ENCODE measurements around the gene YIPF3. TPM values are rescaled to one million over a fixed set of nuclear protein-coding genes. Genes with fewer than 3 reads are reported as not detected.
"Not testable (repeated sequence)": the region's sequence is repeated elsewhere in the genome, so short reads cannot be mapped to it uniquely, and the experiment has no call there.

The YIPF3 gene
- total and polyA plus RNA-seq, 2 experiments from 2014 or later = 190 to 252 TPM

- no peak overlapping the region for H3K4me2 ChIP-seq (ENCODE audit: unreplicated experiment)
- no peaks in the 10 kb centered on the region for H3K9me2 ChIP-seq (ENCODE audit: insufficient read depth)
- in situ Hi-C loops (cut with MboI) = no loop called here
- no peak overlapping the region for H2AFZ ChIP-seq
- DNase-seq = no peak
- no peak overlapping the region for H3K9ac ChIP-seq
- no peaks in the 10 kb centered on the region for H4K20me1 ChIP-seq (ENCODE audit: insufficient read depth)
- H3K79me2 ChIP-seq (ENCODE audit: insufficient read depth) = no peaks in the 10 kb centered on the region
- H3K36me3 ChIP-seq (ENCODE audit: low read depth) = peaks cover 70% of the 10 kb centered on the region
- no peaks in the 10 kb centered on the region for H3K27me3 ChIP-seq (replicated peaks; ENCODE audit: insufficient read depth)
- TF ChIP-seq EZH2 (IDR thresholded peaks at IDR 0.05; ENCODE audit: insufficient read depth, poor library complexity, severe bottlenecking) = no peak
- TF ChIP-seq EZH2phosphoT487 (IDR thresholded peaks at IDR 0.05; ENCODE audit: insufficient read depth, low read depth) = no peak
- H3F3A ChIP-seq (ENCODE audit: insufficient read depth) = no peaks in the 10 kb centered on the region
- WGBS, 2 experiments (ENCODE audit: low coverage in 1 of 2, low lambda C conversion rate in 2 of 2, missing lambda C conversion rate in 2 of 2) = 78 to 80% methylated on average over 4 of the region's 4 CpGs
- H3K9me3 ChIP-seq (ENCODE audit: low read depth) = no peaks in the 10 kb centered on the region
- H3K27ac ChIP-seq = no peak overlapping the region
- H3K4me1 ChIP-seq (ENCODE audit: insufficient read depth) = no peaks in the 10 kb centered on the region
- no peak overlapping the region for H3K4me3 ChIP-seq
These were observed 27.7 kb upstream of the YIPF3 start for GRCh38 chr6:43544461-43544860.

- Histone ChIP-seq H3K27me3 (replicated peaks; ENCODE audit: insufficient read depth) (no peaks in the 10 kb centered on the region), H3K9me3 (ENCODE audit: low read depth) (no peaks in the 10 kb centered on the region), H3K4me1 (ENCODE audit: insufficient read depth) (no peaks in the 10 kb centered on the region), H3K4me2 (ENCODE audit: unreplicated experiment) (no peak overlapping the region), H3K9ac (no peak overlapping the region), H3K4me3 (no peak overlapping the region), H3K27ac (no peak overlapping the region), H3K79me2 (ENCODE audit: insufficient read depth) (no peaks in the 10 kb centered on the region), H3K9me2 (ENCODE audit: insufficient read depth) (no peaks in the 10 kb centered on the region), H2AFZ (no peak overlapping the region), H3F3A (ENCODE audit: insufficient read depth) (no peaks in the 10 kb centered on the region), H3K36me3 (ENCODE audit: low read depth) (peaks cover 54% of the 10 kb centered on the region), H4K20me1 (ENCODE audit: insufficient read depth) (no peaks in the 10 kb centered on the region)
- TF ChIP-seq EZH2 (IDR thresholded peaks at IDR 0.05; ENCODE audit: insufficient read depth, poor library complexity, severe bottlenecking) = no peak
- TF ChIP-seq EZH2phosphoT487 (IDR thresholded peaks at IDR 0.05; ENCODE audit: insufficient read depth, low read depth) = no peak
- no peak for DNase-seq
- 92 to 94% methylated on average over 8 of the region's 8 CpGs for WGBS, 2 experiments (ENCODE audit: low coverage in 1 of 2, low lambda C conversion rate in 2 of 2, missing lambda C conversion rate in 2 of 2)
- in situ Hi-C loops (cut with MboI) = no loop called here
These were observed 25.2 kb upstream of the YIPF3 start for GRCh38 chr6:43541774-43542471.

- Histone ChIP-seq H3K9ac (no peak overlapping the region), H3K4me2 (ENCODE audit: unreplicated experiment) (no peak overlapping the region), H3K79me2 (ENCODE audit: insufficient read depth) (no peaks in the 10 kb centered on the region), H3K4me1 (ENCODE audit: insufficient read depth) (no peaks in the 10 kb centered on the region), H3F3A (ENCODE audit: insufficient read depth) (no peaks in the 10 kb centered on the region), H3K36me3 (ENCODE audit: low read depth) (peaks cover 42% of the 10 kb centered on the region), H4K20me1 (ENCODE audit: insufficient read depth) (no peaks in the 10 kb centered on the region), H3K9me3 (ENCODE audit: low read depth) (no peaks in the 10 kb centered on the region), H2AFZ (no peak overlapping the region), H3K9me2 (ENCODE audit: insufficient read depth) (no peaks in the 10 kb centered on the region), H3K27ac (no peak overlapping the region), H3K4me3 (no peak overlapping the region), H3K27me3 (replicated peaks; ENCODE audit: insufficient read depth) (no peaks in the 10 kb centered on the region)
- 97 to 98% methylated on average over 5 of the region's 5 CpGs for WGBS, 2 experiments (ENCODE audit: low coverage in 1 of 2, low lambda C conversion rate in 2 of 2, missing lambda C conversion rate in 2 of 2)
- no peak for DNase-seq
- in situ Hi-C loops (cut with MboI) = no loop called here
- TF ChIP-seq EZH2phosphoT487 (IDR thresholded peaks at IDR 0.05; ENCODE audit: insufficient read depth, low read depth) (no peak), EZH2 (IDR thresholded peaks at IDR 0.05; ENCODE audit: insufficient read depth, poor library complexity, severe bottlenecking) (no peak)
These were observed 23.8 kb upstream of the YIPF3 start for GRCh38 chr6:43540507-43540906.

DNA sequence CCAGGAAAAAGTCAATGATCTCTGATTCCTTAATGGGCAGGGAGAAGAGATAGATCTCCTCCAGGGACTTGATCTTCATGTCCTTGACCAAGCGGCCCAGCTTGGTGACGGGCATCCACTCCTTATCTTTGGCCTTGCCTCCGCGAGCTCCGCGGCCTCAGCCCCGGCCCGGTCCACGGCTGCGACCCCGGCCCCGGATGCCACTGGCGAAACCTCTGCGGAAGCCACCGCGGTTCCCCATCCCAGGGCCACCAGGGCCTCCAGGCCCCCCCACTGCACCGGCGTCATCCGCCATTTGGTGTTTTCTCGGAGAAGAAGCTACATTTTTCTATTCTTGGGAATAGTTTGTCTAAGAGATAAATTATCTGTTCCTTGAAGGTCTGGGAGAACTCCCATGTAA is 22.7 kb upstream of the YIPF3 start:
- 98 to 99% methylated on average over 9 to 20 of the region's 20 CpGs for WGBS, 2 experiments (ENCODE audit: low coverage in 1 of 2, low lambda C conversion rate in 2 of 2, missing lambda C conversion rate in 2 of 2)
- in situ Hi-C loops (cut with MboI); DNase-seq; H3K4me3 ChIP-seq; H3K9me2 ChIP-seq (ENCODE audit: insufficient read depth); H3F3A ChIP-seq (ENCODE audit: insufficient read depth); H3K79me2 ChIP-seq (ENCODE audit: insufficient read depth); H4K20me1 ChIP-seq (ENCODE audit: insufficient read depth); H3K27ac ChIP-seq; H3K4me1 ChIP-seq (ENCODE audit: insufficient read depth); H3K27me3 ChIP-seq (replicated peaks; ENCODE audit: insufficient read depth); H3K4me2 ChIP-seq (ENCODE audit: unreplicated experiment); H3K9me3 ChIP-seq (ENCODE audit: low read depth); H2AFZ ChIP-seq; H3K9ac ChIP-seq: not testable (repeated sequence)
- H3K36me3 ChIP-seq (ENCODE audit: low read depth) = peaks cover 40% of the 10 kb centered on the region

DNA sequence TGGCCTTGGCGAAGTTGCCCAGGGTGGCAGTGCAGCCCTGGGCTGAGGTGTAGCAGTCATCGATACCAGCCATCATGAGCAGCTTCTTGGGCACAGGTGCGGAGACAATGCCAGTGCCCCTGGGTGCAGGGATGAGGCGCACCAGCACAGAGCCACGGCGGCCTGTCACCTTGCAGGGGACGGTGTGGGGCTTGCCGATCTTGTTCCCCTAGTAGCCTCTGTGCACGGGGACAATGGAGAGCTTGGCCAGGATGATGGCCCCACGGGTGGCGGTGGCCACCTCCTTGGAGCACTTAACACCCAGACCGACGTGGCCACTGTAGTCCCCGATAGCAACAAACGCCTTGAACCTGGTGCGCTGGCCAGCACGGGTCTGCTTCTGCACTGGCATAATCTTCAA is 22.3 kb upstream of the YIPF3 start:
- H3F3A ChIP-seq (ENCODE audit: insufficient read depth); H2AFZ ChIP-seq; H3K4me3 ChIP-seq; H3K9me2 ChIP-seq (ENCODE audit: insufficient read depth); H3K4me1 ChIP-seq (ENCODE audit: insufficient read depth); H3K79me2 ChIP-seq (ENCODE audit: insufficient read depth); H3K9ac ChIP-seq; H3K27me3 ChIP-seq (replicated peaks; ENCODE audit: insufficient read depth); H3K27ac ChIP-seq; H3K4me2 ChIP-seq (ENCODE audit: unreplicated experiment); H4K20me1 ChIP-seq (ENCODE audit: insufficient read depth); in situ Hi-C loops (cut with MboI); H3K9me3 ChIP-seq (ENCODE audit: low read depth); DNase-seq: not testable (repeated sequence)
- WGBS, 2 experiments (ENCODE audit: low coverage in 1 of 2, low lambda C conversion rate in 2 of 2, missing lambda C conversion rate in 2 of 2) = 96 to 97% methylated on average over 17 of the region's 17 CpGs
- peaks cover 40% of the 10 kb centered on the region for H3K36me3 ChIP-seq (ENCODE audit: low read depth)
